WTC11 (cell line): Measurements from ENCODE around the gene PLA2G1B. TPM values are rescaled to one million over a fixed set of nuclear protein-coding genes. Genes with fewer than 3 reads are reported as not detected.

Experiments
- ARID4B ChIP-seq: sonication (generic); formaldehyde crosslinking; IDR thresholded peaks from 2 replicates; pipeline ENCODE4 v1.8.0; 2023; ENCODE audit warnings: missing genetic modification reagents, mild to moderate bottlenecking, borderline replicate concordance
- CDX4 ChIP-seq: fragments of 250-450 bp; sonication (Bioruptor Pico); IDR thresholded peaks from 2 replicates; pipeline ENCODE4 v1.9.0; 2021; ENCODE audit warnings: moderate library complexity, mild to moderate bottlenecking, inconsistent platforms, borderline replicate concordance
- CREM ChIP-seq: sonication (generic); formaldehyde crosslinking; IDR thresholded peaks from 2 replicates; pipeline ENCODE4 v1.8.1; 2022; ENCODE audit warnings: mild to moderate bottlenecking, missing genetic modification reagents, moderate library complexity
- ETV6 ChIP-seq: sonication (generic); formaldehyde crosslinking; IDR thresholded peaks from 2 replicates; pipeline ENCODE4 v1.8.1; 2022; ENCODE audit warnings: mild to moderate bottlenecking, missing genetic modification reagents
- FOXJ3 ChIP-seq: sonication (generic); formaldehyde crosslinking; IDR thresholded peaks from 2 replicates; pipeline ENCODE4 v1.9.0; 2021; ENCODE audit warnings: missing genetic modification reagents, mild to moderate bottlenecking, borderline replicate concordance
- GABPB1 ChIP-seq: sonication (generic); formaldehyde crosslinking; IDR thresholded peaks from 2 replicates; pipeline ENCODE4 v1.8.1; 2023; ENCODE audit warnings: mild to moderate bottlenecking, missing genetic modification reagents
- MLX ChIP-seq: sonication (generic); formaldehyde crosslinking; IDR thresholded peaks from 2 replicates; pipeline ENCODE4 v1.8.1; 2023; ENCODE audit warnings: mild to moderate bottlenecking, missing genetic modification reagents, moderate library complexity
- MYBL2 ChIP-seq: sonication (generic); formaldehyde crosslinking; IDR thresholded peaks from 2 replicates; pipeline ENCODE4 v1.8.1; 2023; ENCODE audit warnings: mild to moderate bottlenecking, moderate library complexity, missing genetic modification reagents
- NFATC4 ChIP-seq: fragments of 250-450 bp; sonication (Bioruptor Pico); IDR thresholded peaks from 2 replicates; pipeline ENCODE4 v1.9.0; 2021; ENCODE audit warnings: mild to moderate bottlenecking
- NFE2L1 ChIP-seq: sonication (generic); formaldehyde crosslinking; IDR thresholded peaks from 2 replicates; pipeline ENCODE4 v1.8.1; 2023; ENCODE audit warnings: missing genetic modification reagents
- PREB ChIP-seq: sonication (generic); formaldehyde crosslinking; IDR thresholded peaks from 2 replicates; pipeline ENCODE4 v1.8.1; 2022; ENCODE audit warnings: mild to moderate bottlenecking, missing genetic modification reagents, moderate library complexity, borderline replicate concordance
- SP1 ChIP-seq: sonication (generic); formaldehyde crosslinking; conservative IDR thresholded peaks from 2 replicates; pipeline ENCODE4 v1.8.1; 2022; ENCODE audit warnings: missing genetic modification reagents
- TP53 ChIP-seq: sonication (generic); formaldehyde crosslinking; IDR thresholded peaks from 2 replicates; pipeline ENCODE4 v1.8.1; 2023; ENCODE audit warnings: mild to moderate bottlenecking, missing genetic modification reagents
- ZNF232 ChIP-seq: sonication (generic); formaldehyde crosslinking; IDR thresholded peaks from 2 replicates; pipeline ENCODE4 v1.8.0; 2022; ENCODE audit warnings: mild to moderate bottlenecking, missing genetic modification reagents
- ZNF281 ChIP-seq: sonication (generic); formaldehyde crosslinking; IDR thresholded peaks from 2 replicates; pipeline ENCODE4 v1.8.0; 2023; ENCODE audit warnings: mild to moderate bottlenecking, missing genetic modification reagents
- ZNF423 ChIP-seq: fragments of 250-450 bp; sonication (Bioruptor Pico); IDR thresholded peaks from 2 replicates; pipeline ENCODE4 v2.1.2; 2022; ENCODE audit warnings: mild to moderate bottlenecking, moderate library complexity
- ZNF671 ChIP-seq: fragments of 250-450 bp; sonication (Bioruptor Pico); IDR thresholded peaks from 2 replicates; pipeline ENCODE4 v1.8.0; 2021; ENCODE audit warnings: mild to moderate bottlenecking
- total RNA-seq: library from RNA; stranded (reverse); gene quantifications from 3 replicates; pipeline ENCODE4 v1.2.3, GENCODE V29; 2021
- TF ChIP-seq, protein P1 (sequence below): fragments of 250-450 bp; sonication (Bioruptor Pico); IDR thresholded peaks from 2 replicates; pipeline ENCODE4 v1.9.0; 2021; ENCODE audit warnings: mild to moderate bottlenecking, borderline replicate concordance
- TF ChIP-seq, protein P2 (sequence below): fragments of 250-450 bp; sonication (Bioruptor Pico); IDR thresholded peaks from 2 replicates; pipeline ENCODE4 v1.8.0; 2021; ENCODE audit warnings: mild to moderate bottlenecking
- TF ChIP-seq, protein P3 (sequence below): sonication (generic); formaldehyde crosslinking; IDR thresholded peaks from 2 replicates; pipeline ENCODE4 v1.8.1; 2023; ENCODE audit warnings: mild to moderate bottlenecking, missing genetic modification reagents

PLA2G1B gene
- total RNA-seq, 1 experiment from 2014 or later, result 1.8 TPM

GRCh38 chr12:120292661-120293531, 34.7 kb downstream of the PLA2G1B start, which contains the start of gene RNU4-1 (continued):
- TF ChIP-seq ZNF281 (CRISPR knock-in tag), result peak; percentile 74
- TF ChIP-seq, protein P1, sequence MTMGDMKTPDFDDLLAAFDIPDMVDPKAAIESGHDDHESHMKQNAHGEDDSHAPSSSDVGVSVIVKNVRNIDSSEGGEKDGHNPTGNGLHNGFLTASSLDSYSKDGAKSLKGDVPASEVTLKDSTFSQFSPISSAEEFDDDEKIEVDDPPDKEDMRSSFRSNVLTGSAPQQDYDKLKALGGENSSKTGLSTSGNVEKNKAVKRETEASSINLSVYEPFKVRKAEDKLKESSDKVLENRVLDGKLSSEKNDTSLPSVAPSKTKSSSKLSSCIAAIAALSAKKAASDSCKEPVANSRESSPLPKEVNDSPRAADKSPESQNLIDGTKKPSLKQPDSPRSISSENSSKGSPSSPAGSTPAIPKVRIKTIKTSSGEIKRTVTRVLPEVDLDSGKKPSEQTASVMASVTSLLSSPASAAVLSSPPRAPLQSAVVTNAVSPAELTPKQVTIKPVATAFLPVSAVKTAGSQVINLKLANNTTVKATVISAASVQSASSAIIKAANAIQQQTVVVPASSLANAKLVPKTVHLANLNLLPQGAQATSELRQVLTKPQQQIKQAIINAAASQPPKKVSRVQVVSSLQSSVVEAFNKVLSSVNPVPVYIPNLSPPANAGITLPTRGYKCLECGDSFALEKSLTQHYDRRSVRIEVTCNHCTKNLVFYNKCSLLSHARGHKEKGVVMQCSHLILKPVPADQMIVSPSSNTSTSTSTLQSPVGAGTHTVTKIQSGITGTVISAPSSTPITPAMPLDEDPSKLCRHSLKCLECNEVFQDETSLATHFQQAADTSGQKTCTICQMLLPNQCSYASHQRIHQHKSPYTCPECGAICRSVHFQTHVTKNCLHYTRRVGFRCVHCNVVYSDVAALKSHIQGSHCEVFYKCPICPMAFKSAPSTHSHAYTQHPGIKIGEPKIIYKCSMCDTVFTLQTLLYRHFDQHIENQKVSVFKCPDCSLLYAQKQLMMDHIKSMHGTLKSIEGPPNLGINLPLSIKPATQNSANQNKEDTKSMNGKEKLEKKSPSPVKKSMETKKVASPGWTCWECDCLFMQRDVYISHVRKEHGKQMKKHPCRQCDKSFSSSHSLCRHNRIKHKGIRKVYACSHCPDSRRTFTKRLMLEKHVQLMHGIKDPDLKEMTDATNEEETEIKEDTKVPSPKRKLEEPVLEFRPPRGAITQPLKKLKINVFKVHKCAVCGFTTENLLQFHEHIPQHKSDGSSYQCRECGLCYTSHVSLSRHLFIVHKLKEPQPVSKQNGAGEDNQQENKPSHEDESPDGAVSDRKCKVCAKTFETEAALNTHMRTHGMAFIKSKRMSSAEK (CRISPR knock-in tag), result peak; percentile 98
- TF ChIP-seq ARID4B (CRISPR knock-in tag), result peak; percentile 87
- TF ChIP-seq ETV6 (CRISPR knock-in tag), result peak; percentile 86
- peak; percentile 95 for TF ChIP-seq ZNF671
- TF ChIP-seq, protein P2, sequence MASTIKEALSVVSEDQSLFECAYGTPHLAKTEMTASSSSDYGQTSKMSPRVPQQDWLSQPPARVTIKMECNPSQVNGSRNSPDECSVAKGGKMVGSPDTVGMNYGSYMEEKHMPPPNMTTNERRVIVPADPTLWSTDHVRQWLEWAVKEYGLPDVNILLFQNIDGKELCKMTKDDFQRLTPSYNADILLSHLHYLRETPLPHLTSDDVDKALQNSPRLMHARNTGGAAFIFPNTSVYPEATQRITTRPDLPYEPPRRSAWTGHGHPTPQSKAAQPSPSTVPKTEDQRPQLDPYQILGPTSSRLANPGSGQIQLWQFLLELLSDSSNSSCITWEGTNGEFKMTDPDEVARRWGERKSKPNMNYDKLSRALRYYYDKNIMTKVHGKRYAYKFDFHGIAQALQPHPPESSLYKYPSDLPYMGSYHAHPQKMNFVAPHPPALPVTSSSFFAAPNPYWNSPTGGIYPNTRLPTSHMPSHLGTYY, result peak; percentile 95
- TF ChIP-seq TP53, result peak; percentile 67; the same call in 1 of the 2 replicates
- peak; percentile 26; the same call in 1 of the 2 replicates for TF ChIP-seq MYBL2 (CRISPR knock-in tag)
- TF ChIP-seq ZNF423, result peak; percentile 41; the same call in 1 of the 2 replicates
- TF ChIP-seq GABPB1 (CRISPR knock-in tag), result peak; percentile 77
- TF ChIP-seq CREM (CRISPR knock-in tag), result peak; percentile 78
- no peak; the same call in 1 of the 2 replicates for TF ChIP-seq FOXJ3 (CRISPR knock-in tag)
- peak; percentile 91; the same call in 1 of the 2 replicates for TF ChIP-seq PREB (CRISPR knock-in tag)
- TF ChIP-seq NFE2L1, result peak; percentile 83; the same call in 1 of the 2 replicates
- TF ChIP-seq NFATC4, result peak; percentile 92
- TF ChIP-seq ZNF232, result peak; percentile 65; the same call in 1 of the 2 replicates
- TF ChIP-seq, protein P3, sequence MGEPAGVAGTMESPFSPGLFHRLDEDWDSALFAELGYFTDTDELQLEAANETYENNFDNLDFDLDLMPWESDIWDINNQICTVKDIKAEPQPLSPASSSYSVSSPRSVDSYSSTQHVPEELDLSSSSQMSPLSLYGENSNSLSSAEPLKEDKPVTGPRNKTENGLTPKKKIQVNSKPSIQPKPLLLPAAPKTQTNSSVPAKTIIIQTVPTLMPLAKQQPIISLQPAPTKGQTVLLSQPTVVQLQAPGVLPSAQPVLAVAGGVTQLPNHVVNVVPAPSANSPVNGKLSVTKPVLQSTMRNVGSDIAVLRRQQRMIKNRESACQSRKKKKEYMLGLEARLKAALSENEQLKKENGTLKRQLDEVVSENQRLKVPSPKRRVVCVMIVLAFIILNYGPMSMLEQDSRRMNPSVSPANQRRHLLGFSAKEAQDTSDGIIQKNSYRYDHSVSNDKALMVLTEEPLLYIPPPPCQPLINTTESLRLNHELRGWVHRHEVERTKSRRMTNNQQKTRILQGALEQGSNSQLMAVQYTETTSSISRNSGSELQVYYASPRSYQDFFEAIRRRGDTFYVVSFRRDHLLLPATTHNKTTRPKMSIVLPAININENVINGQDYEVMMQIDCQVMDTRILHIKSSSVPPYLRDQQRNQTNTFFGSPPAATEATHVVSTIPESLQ (CRISPR knock-in tag), result no peak
- peak; percentile 50; the same call in 1 of the 2 replicates for TF ChIP-seq SP1
- TF ChIP-seq MLX, result no peak; the same call in 1 of the 2 replicates
- TF ChIP-seq CDX4, result peak; percentile 92
